B cell (primary cell): ENCODE measurements around the gene RPIA.

Source experiments
- EZH2 ChIP-seq: IDR thresholded peaks from 2 replicates; pipeline ENCODE4 v1.6.1; 2012; ENCODE audit warnings: borderline replicate concordance, low read depth, mild to moderate bottlenecking, moderate library complexity, low read length; ENCODE audit not compliant: insufficient read depth, poor library complexity, severe bottlenecking
- TF ChIP-seq, protein P1 (sequence below): fragments of 200-600 bp; IDR thresholded peaks from one replicate; pipeline ENCODE4 v1.8.0; 2022; ENCODE audit warnings: antibody characterized with exemption, mild to moderate bottlenecking

DNA sequence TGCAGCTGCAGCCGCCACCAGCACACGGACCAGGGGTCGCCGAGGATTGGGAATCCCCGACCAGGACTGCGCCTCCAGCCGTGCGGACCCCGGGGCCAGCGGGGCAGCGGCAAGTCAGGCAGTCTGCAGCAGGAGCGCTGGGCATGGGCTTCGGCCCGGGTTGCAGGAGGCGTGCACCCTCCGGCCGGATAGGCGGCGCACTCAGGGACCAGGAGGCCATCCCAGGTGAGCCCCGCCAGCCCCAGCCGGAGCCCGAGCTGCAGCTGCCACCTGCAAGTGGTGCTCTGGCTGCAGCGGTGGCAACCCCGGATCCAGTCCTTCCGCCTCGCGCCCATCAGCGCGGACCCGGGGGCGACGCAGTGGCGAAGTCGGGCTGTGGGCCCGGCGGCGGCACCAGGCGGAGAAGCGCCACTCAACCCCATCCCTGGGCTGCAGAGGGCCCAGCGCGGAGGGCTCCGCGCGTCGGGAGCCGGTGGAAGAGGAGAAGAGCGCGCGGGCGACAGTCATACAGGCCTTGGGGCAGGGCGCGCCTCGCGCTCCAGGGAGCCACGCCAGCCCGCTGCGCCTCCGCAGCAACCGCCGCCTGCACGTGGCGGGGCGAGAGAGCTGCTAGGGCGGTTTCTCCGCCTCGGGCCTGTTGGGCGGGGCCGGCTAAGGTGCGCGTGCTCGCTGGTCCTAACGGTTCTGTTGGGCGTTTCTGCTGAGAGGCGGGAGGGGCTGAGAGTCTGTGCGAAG lies 73.8 kb downstream of the RPIA start:
- TF ChIP-seq, protein P1, sequence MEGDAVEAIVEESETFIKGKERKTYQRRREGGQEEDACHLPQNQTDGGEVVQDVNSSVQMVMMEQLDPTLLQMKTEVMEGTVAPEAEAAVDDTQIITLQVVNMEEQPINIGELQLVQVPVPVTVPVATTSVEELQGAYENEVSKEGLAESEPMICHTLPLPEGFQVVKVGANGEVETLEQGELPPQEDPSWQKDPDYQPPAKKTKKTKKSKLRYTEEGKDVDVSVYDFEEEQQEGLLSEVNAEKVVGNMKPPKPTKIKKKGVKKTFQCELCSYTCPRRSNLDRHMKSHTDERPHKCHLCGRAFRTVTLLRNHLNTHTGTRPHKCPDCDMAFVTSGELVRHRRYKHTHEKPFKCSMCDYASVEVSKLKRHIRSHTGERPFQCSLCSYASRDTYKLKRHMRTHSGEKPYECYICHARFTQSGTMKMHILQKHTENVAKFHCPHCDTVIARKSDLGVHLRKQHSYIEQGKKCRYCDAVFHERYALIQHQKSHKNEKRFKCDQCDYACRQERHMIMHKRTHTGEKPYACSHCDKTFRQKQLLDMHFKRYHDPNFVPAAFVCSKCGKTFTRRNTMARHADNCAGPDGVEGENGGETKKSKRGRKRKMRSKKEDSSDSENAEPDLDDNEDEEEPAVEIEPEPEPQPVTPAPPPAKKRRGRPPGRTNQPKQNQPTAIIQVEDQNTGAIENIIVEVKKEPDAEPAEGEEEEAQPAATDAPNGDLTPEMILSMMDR, result no peak
- TF ChIP-seq EZH2, result no peak
